Peyer's patch (tissue), 4 donors: ENCODE measurements around the gene RRP9. TPM values are rescaled to one million over a fixed set of nuclear protein-coding genes. Genes with fewer than 3 reads are reported as not detected.

Experiments used
- DNase-seq, 3 donors: peaks; one replicate each; pipeline ENCODE4 v3.0.0-alpha.2; 2017 to 2019
- H3K27ac ChIP-seq, 4 donors: fragments of 200-600 bp; sonication (generic); one replicate each; pipeline ENCODE4 v1.5.1; 2016 to 2019
- H3K27me3 ChIP-seq, 2 donors: fragments of 200-600 bp; sonication (generic); one replicate each; pipeline ENCODE4 v1.5.1; 2019
- H3K36me3 ChIP-seq, 3 donors: fragments of 200-600 bp; sonication (generic); one replicate each; pipeline ENCODE4 v1.5.1; 2016 to 2019
- H3K4me1 ChIP-seq, 4 donors: fragments of 200-600 bp; sonication (generic); one replicate each; pipeline ENCODE4 v1.5.1; 2016 to 2019
- H3K4me3 ChIP-seq, 4 donors: fragments of 200-600 bp; sonication (generic); 1 replicate in 3 of 4; 2 replicates in 1 of 4; pipeline ENCODE4 v1.5.1; 2016 to 2019; ENCODE audit warnings: mild to moderate bottlenecking in 1 of 4
- H3K9me3 ChIP-seq, 4 donors: fragments of 200-600 bp; sonication (generic); one replicate each; pipeline ENCODE4 v1.5.1; 2016 to 2019; ENCODE audit warnings: mild to moderate bottlenecking in 1 of 4
- POLR2A ChIP-seq, 2 donors: fragments of 450-650 bp; IDR thresholded peaks; one replicate each; pipeline ENCODE4 v1.5.1; 2017; ENCODE audit warnings: antibody characterized with exemption in 2 of 2, mild to moderate bottlenecking in 2 of 2, moderate library complexity in 2 of 2
- total RNA-seq, 4 donors: library from RNA; depleted of rRNA; stranded (reverse); fragments of >200 nt; gene quantifications; one replicate each; pipeline ENCODE4 v1.1.0, GENCODE V29; 2016
- TF ChIP-seq, protein P1 (sequence below), 6 experiments: fragments of 450-650 bp in 4 of 6; fragments of 200-600 bp in 2 of 6; sonication (generic) in 1 of 6; IDR thresholded peaks; one replicate each; pipeline ENCODE4 v1.5.1; 2017 to 2019; ENCODE audit warnings: antibody characterized with exemption in 6 of 6, mild to moderate bottlenecking in 3 of 6, moderate library complexity in 1 of 6

RRP9 gene
- total RNA-seq, 4 donors from 2014 or later: 4.7 to 17.3 (median 7.7) TPM

DNA sequence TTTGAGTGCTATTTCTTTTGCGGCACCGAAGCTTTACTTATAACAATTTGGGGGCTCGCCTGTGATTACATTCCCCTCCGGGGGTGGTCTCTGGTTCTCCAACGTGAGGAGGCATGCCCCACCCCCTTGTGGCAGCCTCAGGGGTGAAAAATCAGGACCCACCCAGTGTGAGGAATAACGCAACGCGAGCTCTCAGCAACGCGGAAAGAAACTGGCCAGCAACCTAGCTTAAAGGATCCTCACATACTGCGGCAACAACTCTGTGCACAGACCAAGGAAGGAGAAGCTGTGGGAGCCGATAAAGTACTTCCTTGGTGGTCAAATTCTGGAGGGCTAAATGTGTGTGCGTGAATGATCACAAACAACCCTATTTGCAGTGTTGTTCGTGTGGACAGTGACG, 44.3 kb downstream of the RRP9 start:
- Histone ChIP-seq H3K36me3 (no peaks in the 10 kb centered on the region), H3K9me3 (no peaks in the 10 kb centered on the region), H3K4me3 (no peak overlapping the region), H3K27me3 (no peaks in the 10 kb centered on the region), H3K4me1 (no peaks in the 10 kb centered on the region), H3K27ac (no peak overlapping the region)
- no peak for DNase-seq
- TF ChIP-seq POLR2A (IDR thresholded peaks at IDR 0.05): no peak
- TF ChIP-seq, protein P1, sequence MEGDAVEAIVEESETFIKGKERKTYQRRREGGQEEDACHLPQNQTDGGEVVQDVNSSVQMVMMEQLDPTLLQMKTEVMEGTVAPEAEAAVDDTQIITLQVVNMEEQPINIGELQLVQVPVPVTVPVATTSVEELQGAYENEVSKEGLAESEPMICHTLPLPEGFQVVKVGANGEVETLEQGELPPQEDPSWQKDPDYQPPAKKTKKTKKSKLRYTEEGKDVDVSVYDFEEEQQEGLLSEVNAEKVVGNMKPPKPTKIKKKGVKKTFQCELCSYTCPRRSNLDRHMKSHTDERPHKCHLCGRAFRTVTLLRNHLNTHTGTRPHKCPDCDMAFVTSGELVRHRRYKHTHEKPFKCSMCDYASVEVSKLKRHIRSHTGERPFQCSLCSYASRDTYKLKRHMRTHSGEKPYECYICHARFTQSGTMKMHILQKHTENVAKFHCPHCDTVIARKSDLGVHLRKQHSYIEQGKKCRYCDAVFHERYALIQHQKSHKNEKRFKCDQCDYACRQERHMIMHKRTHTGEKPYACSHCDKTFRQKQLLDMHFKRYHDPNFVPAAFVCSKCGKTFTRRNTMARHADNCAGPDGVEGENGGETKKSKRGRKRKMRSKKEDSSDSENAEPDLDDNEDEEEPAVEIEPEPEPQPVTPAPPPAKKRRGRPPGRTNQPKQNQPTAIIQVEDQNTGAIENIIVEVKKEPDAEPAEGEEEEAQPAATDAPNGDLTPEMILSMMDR (IDR thresholded peaks at IDR 0.05): no peak

DNA sequence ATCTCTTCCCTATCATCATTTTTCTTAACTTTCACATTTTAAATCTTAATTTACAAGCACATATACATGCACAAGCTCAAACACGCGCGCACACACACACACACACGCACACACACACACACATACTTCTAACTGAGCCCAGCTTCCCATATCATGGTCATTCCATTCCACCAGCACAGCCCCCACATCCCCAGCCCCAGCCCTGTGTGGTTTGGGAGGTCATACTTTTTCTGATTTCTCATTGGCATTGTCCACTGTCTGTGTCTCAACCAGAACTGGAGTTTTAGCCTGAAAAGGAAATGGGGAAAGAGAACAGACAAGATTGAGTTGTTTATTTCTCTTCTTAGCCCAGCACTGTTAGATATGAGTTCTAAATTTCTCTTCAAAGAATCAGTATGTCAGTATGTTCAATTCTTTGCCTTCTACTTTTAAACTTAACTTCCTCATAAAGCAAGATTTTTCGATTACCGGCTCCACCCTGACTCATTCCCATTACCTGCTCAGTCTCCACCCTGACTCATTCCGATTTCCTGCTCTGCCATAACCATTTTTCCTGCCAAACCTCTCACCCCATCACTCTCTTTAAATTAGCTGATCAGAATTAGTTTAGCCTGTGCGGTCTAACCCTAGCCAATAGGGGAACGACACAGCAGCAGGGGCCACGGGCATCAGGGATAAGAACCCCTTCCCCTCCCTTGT, 44.9 kb downstream of the RRP9 start:
- Histone ChIP-seq H3K27ac (no peak overlapping the region), H3K4me3 (no peak overlapping the region), H3K9me3 (no peaks in the 10 kb centered on the region), H3K27me3 (no peaks in the 10 kb centered on the region), H3K36me3 (no peaks in the 10 kb centered on the region), H3K4me1 (no peaks in the 10 kb centered on the region)
- DNase-seq: no peak
- no peak for TF ChIP-seq POLR2A (IDR thresholded peaks at IDR 0.05)

DNA sequence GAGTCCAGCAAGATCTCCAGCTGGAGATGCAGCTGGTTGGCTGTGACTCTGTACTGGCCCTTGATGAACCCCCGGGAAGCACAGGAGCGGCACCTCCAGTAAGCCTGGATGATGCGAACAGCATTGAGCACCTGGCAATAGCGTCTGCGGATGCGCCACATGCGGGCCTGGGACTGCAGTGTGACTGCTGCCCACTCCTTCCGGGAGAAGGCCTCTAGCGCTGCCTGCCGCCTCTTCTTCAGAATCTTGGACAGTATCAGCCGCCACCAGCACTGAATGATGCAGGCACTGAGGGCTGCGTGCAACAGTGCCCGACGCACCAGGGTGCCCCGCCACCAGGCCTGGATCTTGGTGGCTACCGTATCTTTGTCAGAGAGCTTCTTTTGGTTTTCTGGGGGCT, 46.8 kb downstream of the RRP9 start:
- no peak overlapping the region for H3K27ac ChIP-seq
- H3K27me3 ChIP-seq: no peaks in the 10 kb centered on the region
- H3K9me3 ChIP-seq: no peaks in the 10 kb centered on the region
- no peak overlapping the region for H3K4me3 ChIP-seq
- DNase-seq: no peak
- H3K36me3 ChIP-seq: no peaks in the 10 kb centered on the region
- no peaks in the 10 kb centered on the region for H3K4me1 ChIP-seq
- TF ChIP-seq, protein P1 (IDR thresholded peaks at IDR 0.05): no peak
- no peak for TF ChIP-seq POLR2A (IDR thresholded peaks at IDR 0.05)

DNA sequence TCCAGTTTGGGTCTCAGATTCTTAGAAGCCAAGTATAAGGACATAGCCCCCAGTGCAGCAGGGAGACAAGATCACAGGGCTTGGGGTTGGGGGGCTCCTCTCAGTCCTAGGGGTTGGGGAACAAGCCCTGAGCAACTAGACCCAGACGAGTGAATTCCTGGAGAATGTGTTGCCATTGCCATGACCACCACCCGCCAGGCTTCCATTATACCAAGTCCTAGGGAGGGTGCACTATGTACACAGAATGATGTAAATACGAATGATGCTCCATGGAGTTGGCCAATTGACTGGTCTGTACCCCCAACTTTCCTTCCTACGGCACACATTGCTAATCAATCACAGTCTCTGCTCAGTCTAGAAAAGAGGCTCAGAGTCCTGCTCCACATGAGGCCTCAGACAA, 47.3 kb downstream of the RRP9 start:
- H3K4me3 ChIP-seq: no peak overlapping the region
- no peak for DNase-seq
- no peak for TF ChIP-seq POLR2A (IDR thresholded peaks at IDR 0.05)
- no peaks in the 10 kb centered on the region for H3K27me3 ChIP-seq
- H3K27ac ChIP-seq: no peak overlapping the region
- no peaks in the 10 kb centered on the region for H3K9me3 ChIP-seq
- no peaks in the 10 kb centered on the region for H3K36me3 ChIP-seq
- no peaks in the 10 kb centered on the region for H3K4me1 ChIP-seq

DNA sequence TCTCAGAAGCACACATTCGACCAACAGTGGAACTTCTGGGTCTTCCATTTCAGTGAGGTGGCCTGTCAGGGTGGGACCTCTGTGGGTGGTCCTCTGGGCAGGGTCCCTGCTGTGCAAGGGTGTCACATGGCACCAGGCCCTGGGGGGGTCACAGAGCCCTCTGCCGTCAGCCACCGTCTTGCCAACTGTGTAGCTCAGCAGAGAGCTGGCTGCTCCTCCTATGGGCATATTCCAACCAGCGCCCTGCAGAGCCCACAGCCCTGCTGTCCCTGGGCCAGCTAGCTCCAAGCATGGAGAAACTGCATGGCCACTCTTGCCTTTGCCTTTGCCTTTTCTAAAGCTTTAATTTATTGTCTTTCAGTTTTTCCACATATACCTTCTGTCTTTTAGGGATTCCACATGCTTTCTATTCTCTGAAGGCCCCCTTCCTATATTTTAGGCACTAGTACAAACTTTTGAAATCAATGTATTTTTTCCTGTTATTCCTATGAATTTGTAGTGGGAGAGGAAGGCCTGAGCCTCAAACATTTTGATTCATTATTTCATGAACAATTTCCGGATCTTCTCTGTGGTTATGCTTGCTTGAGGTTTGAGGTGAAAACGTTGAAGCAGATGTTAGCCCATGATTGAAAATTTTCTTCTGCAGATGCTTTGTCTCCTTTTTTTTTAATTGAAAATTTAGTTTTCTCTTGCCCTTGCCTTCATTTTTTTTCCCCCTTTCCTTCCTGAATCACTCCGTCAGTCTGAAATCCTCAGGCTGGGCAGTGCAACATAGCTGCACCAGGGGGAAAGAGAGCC, 50.3 kb downstream of the RRP9 start:
- Histone ChIP-seq H3K27me3 (no peaks in the 10 kb centered on the region), H3K36me3 (no peaks in the 10 kb centered on the region), H3K9me3 (no peaks in the 10 kb centered on the region), H3K4me1 (no peaks in the 10 kb centered on the region), H3K27ac (no peak overlapping the region), H3K4me3 (no peak overlapping the region)
- TF ChIP-seq, protein P1 (IDR thresholded peaks at IDR 0.05): no peak
- TF ChIP-seq POLR2A (IDR thresholded peaks at IDR 0.05): no peak
- DNase-seq: no peak

DNA sequence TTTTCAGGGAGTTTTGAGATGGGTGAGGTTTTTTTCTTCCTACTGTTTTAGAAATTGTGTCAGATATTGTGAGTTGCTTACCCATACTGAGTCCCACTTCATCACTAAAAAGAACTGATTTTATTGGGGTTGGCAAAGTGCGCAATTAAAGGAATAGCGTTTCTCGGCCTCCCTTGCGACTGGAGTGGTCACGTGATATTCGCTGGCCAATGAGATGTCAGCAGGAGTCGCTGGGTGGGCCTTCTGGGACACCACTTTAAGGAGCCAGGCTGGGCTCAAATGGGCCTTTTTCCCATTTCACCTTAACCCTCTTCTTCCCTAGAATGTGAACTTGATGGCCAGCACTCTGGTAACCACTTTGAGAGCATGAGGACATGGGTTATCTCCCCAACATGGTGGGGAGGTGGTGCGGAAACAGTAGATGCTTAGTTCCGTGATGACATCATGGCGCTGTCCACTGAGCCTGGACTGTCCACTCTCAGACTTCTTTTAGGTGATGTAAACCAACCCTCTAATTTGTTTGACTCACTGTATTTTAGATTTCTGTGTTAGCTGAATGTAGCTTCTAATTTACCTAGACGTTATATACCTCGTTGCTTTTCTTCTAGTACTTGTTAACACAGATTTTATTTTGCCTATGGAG, 53.1 kb downstream of the RRP9 start:
- DNase-seq: no peak
- Histone ChIP-seq H3K9me3 (no peaks in the 10 kb centered on the region), H3K27ac (no peak overlapping the region), H3K36me3 (no peaks in the 10 kb centered on the region), H3K27me3 (no peaks in the 10 kb centered on the region), H3K4me3 (no peak overlapping the region), H3K4me1 (no peaks in the 10 kb centered on the region)
- no peak for TF ChIP-seq POLR2A (IDR thresholded peaks at IDR 0.05)
- TF ChIP-seq, protein P1 (IDR thresholded peaks at IDR 0.05): no peak
